GM13977 (cell line): Measurements from ENCODE around the gene SLC16A3.
A peak's percentile ranks its signal among the peaks of the same experiment; 100 is the strongest.

Experiments used
- DNase-seq: peaks from one replicate; pipeline ENCODE4 v3.0.0; 2012; ENCODE audit warnings: low spot score
- in situ Hi-C: fragments of 300-500 bp; cut with MboI; formaldehyde crosslinking; loops from one replicate; pipeline ENCODE4 v1.12.0; 2022; ENCODE audit warnings: low sequenced_read_pairs, low pct_unique_long_range_greater_than_20kb, mixed read lengths, inconsistent platforms; ENCODE audit not compliant: unreplicated experiment
- TF ChIP-seq, protein P1 (sequence below): IDR thresholded peaks from 2 replicates; pipeline ENCODE4 v1.5.1; 2012; ENCODE audit warnings: mild to moderate bottlenecking, control low read depth; ENCODE audit not compliant: insufficient read depth; ENCODE audit errors: extremely low read depth, missing control alignments

The SLC16A3 gene

DNA sequence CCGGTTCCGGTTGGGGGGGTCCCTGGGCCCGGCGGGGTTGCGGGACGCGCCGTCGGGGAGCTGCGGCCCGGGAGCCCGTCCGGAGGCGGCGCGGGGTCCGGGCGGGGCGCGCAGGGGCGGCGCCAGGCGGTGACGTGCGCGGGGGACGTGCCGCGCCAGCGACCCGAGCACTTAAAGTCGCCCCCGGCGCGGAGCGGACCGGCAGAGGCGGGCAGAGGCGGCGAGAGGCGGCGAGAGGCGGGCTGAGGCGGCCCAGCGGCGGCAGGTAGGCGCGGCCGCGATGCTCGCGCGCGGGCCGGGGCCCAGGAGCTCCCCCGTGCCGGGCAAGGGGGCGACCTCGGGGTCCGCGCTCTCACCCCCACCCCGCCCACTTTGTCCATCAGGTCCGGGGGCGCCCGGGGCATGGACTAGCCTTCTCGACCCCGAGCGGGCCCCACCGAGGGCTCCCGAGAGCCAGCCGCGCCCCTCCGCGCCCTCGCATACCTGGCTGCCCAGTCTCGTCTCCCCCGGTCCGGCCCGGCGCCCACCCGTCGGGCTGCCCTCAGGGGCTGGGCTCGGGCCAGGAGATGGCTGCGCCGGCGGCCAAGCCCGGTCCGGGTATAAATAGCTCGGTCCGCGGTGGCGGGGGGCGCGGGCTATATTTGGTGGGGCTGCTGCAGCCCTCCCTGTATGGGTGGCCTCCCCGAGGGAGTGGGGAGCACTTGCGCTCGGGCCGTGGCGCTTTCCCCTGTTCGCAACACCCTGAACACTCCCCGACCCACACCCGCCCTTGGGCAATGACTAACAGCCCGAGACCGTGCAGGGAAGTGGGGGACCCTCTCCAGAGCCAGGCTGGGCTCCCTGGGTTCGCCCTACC lies at the start of gene SLC16A3:
Gene SLC16A3, plus strand, starts transcription at position 201 of the 856 bp plus-strand sequence. CDS start 6,967 bp downstream, outside the sequence.
- TF ChIP-seq, protein P1, sequence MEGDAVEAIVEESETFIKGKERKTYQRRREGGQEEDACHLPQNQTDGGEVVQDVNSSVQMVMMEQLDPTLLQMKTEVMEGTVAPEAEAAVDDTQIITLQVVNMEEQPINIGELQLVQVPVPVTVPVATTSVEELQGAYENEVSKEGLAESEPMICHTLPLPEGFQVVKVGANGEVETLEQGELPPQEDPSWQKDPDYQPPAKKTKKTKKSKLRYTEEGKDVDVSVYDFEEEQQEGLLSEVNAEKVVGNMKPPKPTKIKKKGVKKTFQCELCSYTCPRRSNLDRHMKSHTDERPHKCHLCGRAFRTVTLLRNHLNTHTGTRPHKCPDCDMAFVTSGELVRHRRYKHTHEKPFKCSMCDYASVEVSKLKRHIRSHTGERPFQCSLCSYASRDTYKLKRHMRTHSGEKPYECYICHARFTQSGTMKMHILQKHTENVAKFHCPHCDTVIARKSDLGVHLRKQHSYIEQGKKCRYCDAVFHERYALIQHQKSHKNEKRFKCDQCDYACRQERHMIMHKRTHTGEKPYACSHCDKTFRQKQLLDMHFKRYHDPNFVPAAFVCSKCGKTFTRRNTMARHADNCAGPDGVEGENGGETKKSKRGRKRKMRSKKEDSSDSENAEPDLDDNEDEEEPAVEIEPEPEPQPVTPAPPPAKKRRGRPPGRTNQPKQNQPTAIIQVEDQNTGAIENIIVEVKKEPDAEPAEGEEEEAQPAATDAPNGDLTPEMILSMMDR, result no peak
- peak; percentile 98 for DNase-seq
- in situ Hi-C loops, result no loop called here

DNA sequence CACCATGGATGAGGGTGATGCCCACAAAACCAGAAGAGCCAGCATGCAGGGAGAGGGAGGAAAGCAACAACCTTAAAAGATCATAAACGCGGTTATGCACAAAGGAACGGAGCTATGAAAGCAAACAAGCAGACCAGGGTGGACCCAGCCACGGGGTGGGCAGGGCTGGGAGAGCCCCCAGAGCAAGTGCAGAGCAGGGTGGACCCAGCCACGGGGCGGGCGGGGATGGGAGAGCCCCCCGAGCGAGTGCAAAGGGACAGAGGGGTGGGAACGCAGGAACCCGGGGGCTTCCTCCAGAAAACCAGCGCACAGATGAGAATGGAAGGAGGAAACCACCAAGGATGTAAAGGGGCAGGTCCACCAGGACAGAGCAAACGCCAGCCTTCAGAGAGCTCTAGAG lies 49.4 kb upstream of the SLC16A3 start:
- TF ChIP-seq, protein P1, result no peak
- in situ Hi-C loops, result no loop called here

DNA sequence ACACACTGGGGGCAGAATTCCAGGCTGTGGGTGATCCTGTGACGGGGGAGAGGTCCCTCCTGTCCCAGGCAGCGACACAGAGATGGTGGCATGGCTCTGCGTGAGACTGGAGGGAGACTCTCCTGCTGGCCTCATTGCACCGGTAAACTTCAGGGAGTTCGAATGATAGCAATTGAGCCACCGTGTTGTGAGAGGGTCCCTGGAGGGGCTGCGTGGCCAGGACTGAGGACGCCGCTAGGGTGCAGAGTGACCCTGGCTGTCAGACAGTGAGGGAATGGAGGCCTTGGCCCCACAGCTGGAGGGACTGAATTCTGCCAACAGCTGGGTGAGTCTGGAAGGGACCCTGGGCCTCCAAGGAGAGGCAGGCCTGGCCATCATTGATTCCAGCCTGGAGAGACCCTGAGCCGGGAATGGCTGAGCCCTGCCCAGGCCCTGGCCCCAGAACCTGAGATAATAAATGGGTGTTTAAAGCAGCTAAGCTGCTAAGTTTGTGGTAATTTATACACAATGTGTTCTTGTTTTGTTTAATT lies 48.8 kb upstream of the SLC16A3 start:
- DNase-seq, result no peak
- in situ Hi-C loops, result no loop called here
- TF ChIP-seq, protein P1, result no peak

More for the DNA sequence above, 49.4 kb upstream of the SLC16A3 start:
- no peak for DNase-seq

DNA sequence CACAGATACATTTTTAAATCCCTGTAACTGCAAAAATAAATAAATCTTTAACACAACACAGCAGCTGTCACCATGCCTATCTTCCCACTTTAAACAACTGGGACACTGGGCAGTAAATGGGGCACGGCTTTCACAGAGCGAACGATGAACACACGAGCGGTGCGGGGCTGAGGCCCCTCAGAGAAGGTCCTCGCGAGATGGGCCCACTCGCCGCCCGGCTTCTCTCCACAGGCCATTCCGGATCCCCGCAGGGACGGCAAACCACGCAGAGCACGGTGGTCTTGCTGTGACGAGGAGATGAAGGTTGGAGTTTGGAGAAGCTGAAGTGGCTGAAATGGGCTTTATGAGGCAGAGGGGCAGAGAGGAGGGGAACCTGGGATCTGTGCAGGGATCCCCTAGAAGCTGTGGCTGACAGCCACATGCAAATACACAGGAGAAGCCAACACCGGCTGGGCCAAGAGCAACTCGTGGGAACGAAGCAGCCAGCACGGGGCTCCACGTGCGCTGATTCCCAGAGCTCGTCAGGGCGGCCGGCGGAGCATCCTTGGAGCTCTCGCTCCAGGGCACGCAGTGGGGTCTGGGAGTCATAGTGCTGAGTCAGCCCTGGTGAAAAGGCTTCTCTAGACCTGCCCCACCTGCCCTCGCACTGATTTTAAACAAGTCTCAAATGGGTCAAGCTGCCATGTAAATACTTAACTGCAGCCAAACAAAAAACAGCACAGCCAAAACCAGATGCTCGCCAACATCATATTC lies 47.9 kb upstream of the SLC16A3 start:
- TF ChIP-seq, protein P1, result no peak
- in situ Hi-C loops, result no loop called here

DNA sequence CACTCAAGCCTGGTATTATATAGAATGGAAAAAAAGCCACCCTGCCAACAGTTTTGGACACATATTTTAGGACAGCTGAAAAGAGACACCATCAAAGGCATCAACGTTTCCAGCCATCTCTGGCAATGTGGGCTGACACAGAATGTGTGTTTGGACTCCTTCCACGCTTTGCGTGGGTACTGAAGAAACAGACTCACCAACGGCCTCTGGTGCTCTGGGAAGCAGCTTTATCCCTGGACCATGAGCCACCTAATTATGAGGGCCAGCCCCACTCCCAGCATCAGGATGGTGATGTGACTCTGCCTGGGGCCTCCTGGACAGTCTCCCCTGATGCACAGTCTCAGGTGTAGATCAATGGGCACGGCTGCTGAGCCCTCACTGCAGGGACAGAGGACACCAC lies 44.1 kb upstream of the SLC16A3 start:
- in situ Hi-C loops, result no loop called here
- TF ChIP-seq, protein P1, result no peak
- no peak for DNase-seq

More for the DNA sequence above, 47.9 kb upstream of the SLC16A3 start:
- DNase-seq, result no peak

DNA sequence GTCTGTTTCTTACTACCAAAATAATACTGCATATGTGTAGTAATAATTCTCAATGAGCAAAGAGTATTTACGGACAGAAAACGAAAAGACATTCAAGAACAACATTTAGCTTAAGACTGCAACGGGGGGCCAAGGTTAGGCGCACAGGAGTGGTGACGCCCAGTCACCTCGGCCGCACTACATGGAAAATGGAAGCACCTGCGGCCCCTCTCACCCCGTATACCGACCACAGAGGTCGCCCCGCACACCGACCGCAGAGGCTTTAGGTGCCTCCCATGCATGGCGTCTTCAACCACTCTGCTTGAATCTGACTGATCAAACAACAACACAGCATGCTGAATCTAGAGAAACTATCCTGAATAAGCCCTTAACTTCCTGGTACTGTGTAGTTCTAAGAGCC lies 42.6 kb upstream of the SLC16A3 start:
- in situ Hi-C loops, result no loop called here
- DNase-seq, result no peak
- TF ChIP-seq, protein P1, result no peak
